ENCODE measurements around the gene HSPA1A. TPM values are rescaled to one million over a fixed set of nuclear protein-coding genes. Genes with fewer than 3 reads are reported as not detected.

Gene HSPA1A
- total and polyA plus RNA-seq, 4 donors, result 28.8 to 120 (median 77.6) TPM

DNA sequence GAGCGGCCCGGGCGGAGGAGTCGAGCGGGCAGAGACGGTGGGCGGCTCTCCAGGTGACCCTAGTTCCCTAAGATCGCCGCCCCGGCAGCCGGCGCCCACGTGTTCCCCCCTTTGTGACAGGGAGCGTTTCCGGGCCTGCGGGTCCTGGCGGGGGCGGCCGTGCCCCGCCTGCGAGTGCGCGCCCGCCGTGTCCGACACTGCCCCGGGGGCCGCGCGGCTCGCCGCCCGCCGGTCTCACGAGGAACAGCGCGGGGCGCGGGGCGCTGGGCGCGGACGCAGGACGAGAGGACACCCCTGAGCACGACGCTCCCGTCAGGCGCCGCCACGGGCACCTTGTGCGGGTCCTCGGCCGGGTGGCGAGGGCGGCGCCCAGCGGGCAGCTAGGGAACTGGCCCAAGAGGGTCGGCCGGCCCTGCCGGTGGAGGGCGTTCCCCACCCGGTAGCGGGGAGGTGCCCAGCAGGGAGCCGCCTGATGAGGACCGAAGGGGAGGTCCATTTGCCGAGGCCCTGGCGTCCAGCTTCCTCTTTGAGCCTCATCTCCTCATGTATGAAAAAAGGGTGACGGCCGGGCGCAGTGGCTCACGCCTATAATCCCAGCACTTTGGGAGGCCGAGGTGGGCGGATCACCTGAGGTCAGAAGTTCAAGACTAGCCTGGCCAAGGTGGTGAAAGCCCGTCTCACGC is 19.6 kb upstream of the HSPA1A start, which contains the start of gene VARS1 (continued):
- TF ChIP-seq, protein P1, sequence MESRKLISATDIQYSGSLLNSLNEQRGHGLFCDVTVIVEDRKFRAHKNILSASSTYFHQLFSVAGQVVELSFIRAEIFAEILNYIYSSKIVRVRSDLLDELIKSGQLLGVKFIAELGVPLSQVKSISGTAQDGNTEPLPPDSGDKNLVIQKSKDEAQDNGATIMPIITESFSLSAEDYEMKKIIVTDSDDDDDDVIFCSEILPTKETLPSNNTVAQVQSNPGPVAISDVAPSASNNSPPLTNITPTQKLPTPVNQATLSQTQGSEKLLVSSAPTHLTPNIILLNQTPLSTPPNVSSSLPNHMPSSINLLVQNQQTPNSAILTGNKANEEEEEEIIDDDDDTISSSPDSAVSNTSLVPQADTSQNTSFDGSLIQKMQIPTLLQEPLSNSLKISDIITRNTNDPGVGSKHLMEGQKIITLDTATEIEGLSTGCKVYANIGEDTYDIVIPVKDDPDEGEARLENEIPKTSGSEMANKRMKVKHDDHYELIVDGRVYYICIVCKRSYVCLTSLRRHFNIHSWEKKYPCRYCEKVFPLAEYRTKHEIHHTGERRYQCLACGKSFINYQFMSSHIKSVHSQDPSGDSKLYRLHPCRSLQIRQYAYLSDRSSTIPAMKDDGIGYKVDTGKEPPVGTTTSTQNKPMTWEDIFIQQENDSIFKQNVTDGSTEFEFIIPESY (IDR thresholded peaks at IDR 0.05), result no peak

DNA sequence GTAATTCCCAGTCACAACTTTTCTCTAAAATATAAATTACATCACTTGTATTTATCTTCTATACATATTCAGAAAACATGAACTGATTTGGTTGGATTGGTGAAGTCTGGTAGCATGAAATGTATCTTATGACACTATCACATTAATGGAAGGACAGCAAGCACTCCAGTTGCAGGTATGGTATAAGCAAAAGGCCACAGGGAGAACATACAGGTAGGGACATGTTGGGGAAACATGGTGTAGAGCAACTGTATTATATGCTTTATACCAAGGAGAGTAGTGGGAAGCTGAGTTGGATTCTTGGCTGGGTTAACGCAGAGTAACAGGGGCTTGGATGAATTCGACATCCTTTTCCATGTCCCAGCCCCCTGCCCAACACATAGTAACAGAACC is 18.4 kb upstream of the HSPA1A start:
- Histone ChIP-seq H3K27me3 (ENCODE audit: control insufficient read depth in 4 of 4, insufficient read depth in 4 of 4, low read length in 3 of 4) (no peaks in the 10 kb centered on the region), H3K9me3 (ENCODE audit: control insufficient read depth in 4 of 4, low read length in 3 of 4) (no peaks in the 10 kb centered on the region), H3K27ac (ENCODE audit: low read depth in 1 of 2, low read length in 2 of 2) (no peak overlapping the region), H3K9ac (ENCODE audit: low read depth in 1 of 2, low read length in 2 of 2) (no peak overlapping the region), H3K4me1 (ENCODE audit: control insufficient read depth in 4 of 4, insufficient read depth in 4 of 4, low read length in 3 of 4) (peaks cover 0 to 10% (median 6%) of the 10 kb centered on the region in 4 donors), H3K4me3 (ENCODE audit: low read depth in 1 of 3, low read length in 3 of 3) (no peak overlapping the region), H3K36me3 (ENCODE audit: control insufficient read depth in 4 of 4, insufficient read depth in 3 of 4, low read depth in 1 of 4, low read length in 3 of 4) (peaks cover 0 to 8% (median 4%) of the 10 kb centered on the region in 4 donors)
- TF ChIP-seq, protein P1 (IDR thresholded peaks at IDR 0.05), result no peak
- no peak for TF ChIP-seq RAD21 (IDR thresholded peaks at IDR 0.05)
- no peak for TF ChIP-seq HNF4A (conservative IDR thresholded peaks at IDR 0.05)
- TF ChIP-seq YY1 (IDR thresholded peaks at IDR 0.05), result no peak
- TF ChIP-seq RXRA (IDR thresholded peaks at IDR 0.05), result no peak
- 95% methylated on average over 2 of the region's 2 CpGs for WGBS
- DNase-seq (ENCODE audit: low spot score), result no peak

DNA sequence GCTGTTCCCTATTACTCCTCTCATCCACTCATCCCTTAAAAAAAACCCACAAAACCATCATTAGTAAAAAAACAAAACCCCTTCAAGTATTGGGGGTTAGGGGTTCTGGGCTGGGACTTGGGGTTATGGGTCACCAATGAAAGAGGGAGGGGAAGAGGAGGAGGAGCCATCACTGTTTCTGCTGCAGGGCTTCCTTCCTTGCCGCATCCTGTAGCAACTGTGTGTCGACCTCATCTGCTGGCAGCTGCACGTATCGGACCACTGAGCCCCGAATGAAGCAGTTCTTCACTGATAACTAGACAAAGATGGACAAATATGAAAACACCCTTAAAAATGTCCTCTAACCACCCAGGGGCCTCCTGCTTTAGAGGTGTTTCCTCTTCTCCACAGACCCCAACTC is 17.8 kb upstream of the HSPA1A start:
- no peak overlapping the region for H3K27ac ChIP-seq (ENCODE audit: low read depth in 1 of 2, low read length in 2 of 2)

DNA sequence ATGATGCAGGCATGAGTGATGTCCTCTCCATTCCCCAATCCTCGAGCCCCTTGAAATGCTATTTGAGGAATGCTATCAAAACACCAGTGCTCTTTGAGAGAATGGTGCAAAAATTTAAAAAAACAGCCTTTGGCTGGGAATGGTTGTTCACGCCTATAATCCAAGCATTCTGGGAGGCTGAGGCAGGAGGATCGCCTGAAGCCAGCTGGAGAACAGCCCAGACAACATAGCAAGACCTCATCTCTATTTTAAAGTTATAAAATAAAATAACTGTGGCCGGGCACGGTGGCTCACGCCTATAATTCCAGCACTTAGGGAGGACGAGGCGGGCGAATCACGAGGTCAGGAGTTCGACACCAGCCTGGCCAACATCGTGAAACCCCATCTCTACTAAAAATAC is 15.6 kb upstream of the HSPA1A start:
- Histone ChIP-seq H3K4me3 (ENCODE audit: low read depth in 1 of 3, low read length in 3 of 3) (no peak overlapping the region), H3K9me3 (ENCODE audit: control insufficient read depth in 4 of 4, low read length in 3 of 4) (no peaks in the 10 kb centered on the region), H3K36me3 (ENCODE audit: control insufficient read depth in 4 of 4, insufficient read depth in 3 of 4, low read depth in 1 of 4, low read length in 3 of 4) (no peaks in the 10 kb centered on the region), H3K9ac (ENCODE audit: low read depth in 1 of 2, low read length in 2 of 2) (no peak overlapping the region), H3K27me3 (ENCODE audit: control insufficient read depth in 4 of 4, insufficient read depth in 4 of 4, low read length in 3 of 4) (no peaks in the 10 kb centered on the region), H3K27ac (ENCODE audit: low read depth in 1 of 2, low read length in 2 of 2) (no peak overlapping the region), H3K4me1 (ENCODE audit: control insufficient read depth in 4 of 4, insufficient read depth in 4 of 4, low read length in 3 of 4) (peaks cover 0 to 6% (median 2%) of the 10 kb centered on the region in 4 donors)
- DNase-seq (ENCODE audit: low spot score), result no peak
- 92% methylated on average over 12 of the region's 12 CpGs for WGBS
- TF ChIP-seq, protein P2, sequence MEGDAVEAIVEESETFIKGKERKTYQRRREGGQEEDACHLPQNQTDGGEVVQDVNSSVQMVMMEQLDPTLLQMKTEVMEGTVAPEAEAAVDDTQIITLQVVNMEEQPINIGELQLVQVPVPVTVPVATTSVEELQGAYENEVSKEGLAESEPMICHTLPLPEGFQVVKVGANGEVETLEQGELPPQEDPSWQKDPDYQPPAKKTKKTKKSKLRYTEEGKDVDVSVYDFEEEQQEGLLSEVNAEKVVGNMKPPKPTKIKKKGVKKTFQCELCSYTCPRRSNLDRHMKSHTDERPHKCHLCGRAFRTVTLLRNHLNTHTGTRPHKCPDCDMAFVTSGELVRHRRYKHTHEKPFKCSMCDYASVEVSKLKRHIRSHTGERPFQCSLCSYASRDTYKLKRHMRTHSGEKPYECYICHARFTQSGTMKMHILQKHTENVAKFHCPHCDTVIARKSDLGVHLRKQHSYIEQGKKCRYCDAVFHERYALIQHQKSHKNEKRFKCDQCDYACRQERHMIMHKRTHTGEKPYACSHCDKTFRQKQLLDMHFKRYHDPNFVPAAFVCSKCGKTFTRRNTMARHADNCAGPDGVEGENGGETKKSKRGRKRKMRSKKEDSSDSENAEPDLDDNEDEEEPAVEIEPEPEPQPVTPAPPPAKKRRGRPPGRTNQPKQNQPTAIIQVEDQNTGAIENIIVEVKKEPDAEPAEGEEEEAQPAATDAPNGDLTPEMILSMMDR (IDR thresholded peaks at IDR 0.05; ENCODE audit: low read depth, low read length, missing input control), result no peak
- no peak for TF ChIP-seq GABPA (IDR thresholded peaks at IDR 0.05 in 1 of 2, conservative IDR thresholded peaks at IDR 0.05 in 1 of 2)
- no peak for TF ChIP-seq YY1 (IDR thresholded peaks at IDR 0.05)
- TF ChIP-seq TAF1 (conservative IDR thresholded peaks at IDR 0.05), result no peak
- TF ChIP-seq RXRA (IDR thresholded peaks at IDR 0.05), result no peak
- TF ChIP-seq, protein P3, sequence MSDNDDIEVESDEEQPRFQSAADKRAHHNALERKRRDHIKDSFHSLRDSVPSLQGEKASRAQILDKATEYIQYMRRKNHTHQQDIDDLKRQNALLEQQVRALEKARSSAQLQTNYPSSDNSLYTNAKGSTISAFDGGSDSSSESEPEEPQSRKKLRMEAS (IDR thresholded peaks at IDR 0.05), result no peak
- TF ChIP-seq, protein P4, sequence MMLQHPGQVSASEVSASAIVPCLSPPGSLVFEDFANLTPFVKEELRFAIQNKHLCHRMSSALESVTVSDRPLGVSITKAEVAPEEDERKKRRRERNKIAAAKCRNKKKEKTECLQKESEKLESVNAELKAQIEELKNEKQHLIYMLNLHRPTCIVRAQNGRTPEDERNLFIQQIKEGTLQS (IDR thresholded peaks at IDR 0.05), result no peak
- no peak for TF ChIP-seq FOXA2 (IDR thresholded peaks at IDR 0.05)
- TF ChIP-seq, protein P1 (IDR thresholded peaks at IDR 0.05), result no peak
- no peak for TF ChIP-seq JUND (IDR thresholded peaks at IDR 0.05)
- TF ChIP-seq NR2F2 (IDR thresholded peaks at IDR 0.05), result no peak

More for the DNA sequence above, 17.8 kb upstream of the HSPA1A start:
- no peak overlapping the region for H3K9ac ChIP-seq (ENCODE audit: low read depth in 1 of 2, low read length in 2 of 2)
- peaks cover 0 to 10% (median 6%) of the 10 kb centered on the region in 4 donors for H3K4me1 ChIP-seq (ENCODE audit: control insufficient read depth in 4 of 4, insufficient read depth in 4 of 4, low read length in 3 of 4)
- 68% methylated on average over 5 of the region's 5 CpGs for WGBS
- no peaks in the 10 kb centered on the region for H3K9me3 ChIP-seq (ENCODE audit: control insufficient read depth in 4 of 4, low read length in 3 of 4)
- no peak for DNase-seq (ENCODE audit: low spot score)
- peaks cover 0 to 4% (median 2%) of the 10 kb centered on the region in 4 donors for H3K36me3 ChIP-seq (ENCODE audit: control insufficient read depth in 4 of 4, insufficient read depth in 3 of 4, low read depth in 1 of 4, low read length in 3 of 4)
- H3K4me3 ChIP-seq (ENCODE audit: low read depth in 1 of 3, low read length in 3 of 3), result no peak overlapping the region
- TF ChIP-seq, protein P3 (IDR thresholded peaks at IDR 0.05), result no peak
- no peak for TF ChIP-seq TAF1 (conservative IDR thresholded peaks at IDR 0.05)
- no peak for TF ChIP-seq YY1 (IDR thresholded peaks at IDR 0.05)
- no peaks in the 10 kb centered on the region for H3K27me3 ChIP-seq (ENCODE audit: control insufficient read depth in 4 of 4, insufficient read depth in 4 of 4, low read length in 3 of 4)
